ENCODE measurements around the gene NRAP.

DNA sequence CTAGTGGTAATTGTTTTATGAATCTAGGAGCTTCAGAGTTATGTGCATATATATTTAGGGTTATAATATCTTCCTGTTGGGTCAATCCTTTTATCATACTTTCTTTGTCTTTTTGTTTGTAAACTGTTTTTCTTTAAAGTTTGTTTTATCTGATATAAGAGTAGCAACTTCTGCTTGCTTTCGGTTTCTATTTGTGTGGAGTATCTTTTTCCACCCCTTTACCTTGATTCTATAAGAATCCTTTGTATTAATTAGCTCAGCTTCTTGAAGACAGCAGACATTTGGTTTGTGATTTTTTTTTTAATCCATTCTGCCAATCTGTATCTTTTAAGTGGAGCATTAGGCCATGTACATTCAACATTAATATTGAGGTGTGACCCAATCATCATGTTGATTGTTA is 25.2 kb upstream of the NRAP start:
- TF ChIP-seq CTCF (IDR thresholded peaks at IDR 0.05), result no peak
- TF ChIP-seq, protein P1, sequence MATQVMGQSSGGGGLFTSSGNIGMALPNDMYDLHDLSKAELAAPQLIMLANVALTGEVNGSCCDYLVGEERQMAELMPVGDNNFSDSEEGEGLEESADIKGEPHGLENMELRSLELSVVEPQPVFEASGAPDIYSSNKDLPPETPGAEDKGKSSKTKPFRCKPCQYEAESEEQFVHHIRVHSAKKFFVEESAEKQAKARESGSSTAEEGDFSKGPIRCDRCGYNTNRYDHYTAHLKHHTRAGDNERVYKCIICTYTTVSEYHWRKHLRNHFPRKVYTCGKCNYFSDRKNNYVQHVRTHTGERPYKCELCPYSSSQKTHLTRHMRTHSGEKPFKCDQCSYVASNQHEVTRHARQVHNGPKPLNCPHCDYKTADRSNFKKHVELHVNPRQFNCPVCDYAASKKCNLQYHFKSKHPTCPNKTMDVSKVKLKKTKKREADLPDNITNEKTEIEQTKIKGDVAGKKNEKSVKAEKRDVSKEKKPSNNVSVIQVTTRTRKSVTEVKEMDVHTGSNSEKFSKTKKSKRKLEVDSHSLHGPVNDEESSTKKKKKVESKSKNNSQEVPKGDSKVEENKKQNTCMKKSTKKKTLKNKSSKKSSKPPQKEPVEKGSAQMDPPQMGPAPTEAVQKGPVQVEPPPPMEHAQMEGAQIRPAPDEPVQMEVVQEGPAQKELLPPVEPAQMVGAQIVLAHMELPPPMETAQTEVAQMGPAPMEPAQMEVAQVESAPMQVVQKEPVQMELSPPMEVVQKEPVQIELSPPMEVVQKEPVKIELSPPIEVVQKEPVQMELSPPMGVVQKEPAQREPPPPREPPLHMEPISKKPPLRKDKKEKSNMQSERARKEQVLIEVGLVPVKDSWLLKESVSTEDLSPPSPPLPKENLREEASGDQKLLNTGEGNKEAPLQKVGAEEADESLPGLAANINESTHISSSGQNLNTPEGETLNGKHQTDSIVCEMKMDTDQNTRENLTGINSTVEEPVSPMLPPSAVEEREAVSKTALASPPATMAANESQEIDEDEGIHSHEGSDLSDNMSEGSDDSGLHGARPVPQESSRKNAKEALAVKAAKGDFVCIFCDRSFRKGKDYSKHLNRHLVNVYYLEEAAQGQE (IDR thresholded peaks at IDR 0.05; ENCODE audit: insufficient read depth in 1 of 2, low read depth in 2 of 2, low read length in 1 of 2), result no peak
- TF ChIP-seq POLR2AphosphoS5 (IDR thresholded peaks at IDR 0.05; ENCODE audit: low read depth, low read length), result no peak
- TF ChIP-seq TCF7L2 (IDR thresholded peaks at IDR 0.05; ENCODE audit: low read depth, low read length), result no peak

All from Panc1 (cell line).